Endothelial cell (in vitro differentiated cells): Measurements from ENCODE around the gene ARSG. TPM values are rescaled to one million over a fixed set of nuclear protein-coding genes. Genes with fewer than 3 reads are reported as not detected.

ENCODE experiments used
- DNase-seq: peaks from one replicate; pipeline ENCODE4 v3.0.0; 2021; ENCODE audit warnings: low spot score
- H3K27ac Mint-ChIP-seq: one replicate; pipeline ENCODE4 v1.8.0; 2021; ENCODE audit warnings: mixed read lengths, inconsistent platforms; ENCODE audit not compliant: unreplicated experiment
- H3K27me3 Mint-ChIP-seq: one replicate; pipeline ENCODE4 v1.8.0; 2021; ENCODE audit warnings: mild to moderate bottlenecking, moderate library complexity, mixed read lengths, inconsistent platforms; ENCODE audit not compliant: unreplicated experiment
- H3K36me3 Mint-ChIP-seq: one replicate; pipeline ENCODE4 v1.8.0; 2021; ENCODE audit warnings: mild to moderate bottlenecking, low read depth, mixed read lengths, inconsistent platforms; ENCODE audit not compliant: unreplicated experiment
- H3K4me1 Mint-ChIP-seq: one replicate; pipeline ENCODE4 v1.8.0; 2021; ENCODE audit warnings: mild to moderate bottlenecking, mixed read lengths, inconsistent platforms; ENCODE audit not compliant: unreplicated experiment
- H3K4me3 Mint-ChIP-seq: one replicate; pipeline ENCODE4 v1.8.0; 2021; ENCODE audit warnings: mild to moderate bottlenecking, mixed read lengths, inconsistent platforms; ENCODE audit not compliant: unreplicated experiment
- H3K9me3 Mint-ChIP-seq: one replicate; pipeline ENCODE4 v1.8.0; 2021; ENCODE audit warnings: mixed read lengths, inconsistent platforms; ENCODE audit not compliant: unreplicated experiment
- CTCF ChIP-seq: fragments of 200-600 bp; sonication (generic); IDR thresholded peaks from one replicate; pipeline ENCODE4 v1.5.0; 2021; ENCODE audit warnings: antibody characterized with exemption; ENCODE audit not compliant: unreplicated experiment
- total RNA-seq: library from RNA; stranded (reverse); fragmentation: NEBNext Ultra II Directional; extraction: Animal tissue kit (Norgen Biotek cat#: 25700); gene quantifications from one replicate; pipeline ENCODE4 v1.2.1, GENCODE V29; 2021; ENCODE audit not compliant: unreplicated experiment

Gene ARSG
- total RNA-seq, 1 donor from 2014 or later, result 9.8 TPM

- no peak overlapping the region for H3K4me3 Mint-ChIP-seq
- H3K27me3 Mint-ChIP-seq, result peaks cover 10% of the 10 kb centered on the region
- H3K36me3 Mint-ChIP-seq, result peaks cover 4% of the 10 kb centered on the region
- DNase-seq, result no peak
- H3K9me3 Mint-ChIP-seq, result no peaks in the 10 kb centered on the region
- H3K27ac Mint-ChIP-seq, result no peak overlapping the region
- peaks cover 47% of the 10 kb centered on the region for H3K4me1 Mint-ChIP-seq
- TF ChIP-seq CTCF, result no peak
Measured at GRCh38 chr17:68293490-68294195, 2.3 kb downstream of the ARSG start.

GRCh38 chr17:68294196-68294555 lies 2.9 kb downstream of the ARSG start:
- Mint-ChIP-seq H3K9me3 (no peaks in the 10 kb centered on the region), H3K27ac (no peak overlapping the region), H3K36me3 (peaks cover 4% of the 10 kb centered on the region), H3K27me3 (peaks cover 8% of the 10 kb centered on the region), H3K4me1 (peaks cover 42% of the 10 kb centered on the region), H3K4me3 (no peak overlapping the region)
- TF ChIP-seq CTCF, result no peak
- DNase-seq, result no peak

- no peak for TF ChIP-seq CTCF
- H3K4me1 Mint-ChIP-seq, result peaks cover 40% of the 10 kb centered on the region
- no peaks in the 10 kb centered on the region for H3K9me3 Mint-ChIP-seq
Measured at GRCh38 chr17:68294617-68295016, 3.3 kb downstream of the ARSG start.

GRCh38 chr17:68295086-68295485 lies 3.8 kb downstream of the ARSG start:
- DNase-seq, result no peak

More at GRCh38 chr17:68294617-68295016, 3.3 kb downstream of the ARSG start:
- Mint-ChIP-seq H3K4me3 (no peak overlapping the region), H3K27ac (no peak overlapping the region), H3K36me3 (peaks cover 4% of the 10 kb centered on the region), H3K27me3 (peaks cover 6% of the 10 kb centered on the region)
- DNase-seq, result no peak

More at GRCh38 chr17:68295086-68295485, 3.8 kb downstream of the ARSG start:
- no peak overlapping the region for H3K4me3 Mint-ChIP-seq
- TF ChIP-seq CTCF, result no peak
- peaks cover 4% of the 10 kb centered on the region for H3K36me3 Mint-ChIP-seq
- no peak overlapping the region for H3K27ac Mint-ChIP-seq
- peaks cover 4% of the 10 kb centered on the region for H3K27me3 Mint-ChIP-seq
- H3K4me1 Mint-ChIP-seq, result peaks cover 39% of the 10 kb centered on the region
- no peaks in the 10 kb centered on the region for H3K9me3 Mint-ChIP-seq
